Stomach (tissue), 9 donors: ENCODE data around the gene TRAF3IP1. TPM values are rescaled to one million over a fixed set of nuclear protein-coding genes. Genes with fewer than 3 reads are reported as not detected.

Source experiments
- DNase-seq, 2 donors: peaks; one replicate each; pipeline versions ENCODE4 v3.0.0 to v3.0.0-alpha.2; 2013 to 2019
- H3K27ac ChIP-seq, 5 donors: fragments of 200-600 bp in 4 of 5; sonication (generic) in 4 of 5; one replicate each; pipeline ENCODE4 v1.5.1; 2013 to 2019; ENCODE audit warnings: mild to moderate bottlenecking in 1 of 5, moderate library complexity in 1 of 5
- H3K27me3 ChIP-seq, 3 donors: fragments of 200-600 bp; sonication (generic); one replicate each; pipeline ENCODE4 v1.5.1; 2017 to 2019; ENCODE audit warnings: mixed run types in 1 of 3
- H3K36me3 ChIP-seq, 4 donors: fragments of 200-600 bp; sonication (generic); 1 replicate in 3 of 4; 2 replicates in 1 of 4; pipeline ENCODE4 v1.5.1; 2016 to 2019
- H3K4me1 ChIP-seq, 4 donors: fragments of 200-600 bp; sonication (generic); one replicate each; pipeline ENCODE4 v1.5.1; 2016 to 2019
- H3K4me3 ChIP-seq, 4 donors: fragments of 200-600 bp; sonication (generic) in 3 of 4; one replicate each; pipeline ENCODE4 v1.5.1; 2016 to 2019; ENCODE audit warnings: mild to moderate bottlenecking in 1 of 4
- H3K9me3 ChIP-seq, 4 donors: fragments of 200-600 bp; sonication (generic); one replicate each; pipeline ENCODE4 v1.5.1; 2016 to 2019
- CTCF ChIP-seq, 7 experiments: fragments of 450-650 bp in 4 of 7; fragments of 200-600 bp in 3 of 7; sonication (generic) in 3 of 7; IDR thresholded peaks; one replicate each; pipeline ENCODE4 v1.5.1; 2016 to 2019; ENCODE audit warnings: antibody characterized with exemption in 7 of 7, control low read depth in 2 of 7, mild to moderate bottlenecking in 1 of 7
- EP300 ChIP-seq: sonication (generic); formaldehyde crosslinking; IDR thresholded peaks from one replicate; pipeline ENCODE4 v1.6.1; 2017; ENCODE audit warnings: antibody characterized with exemption
- POLR2A ChIP-seq, 4 donors: fragments of 450-650 bp; IDR thresholded peaks; one replicate each; pipeline ENCODE4 v1.6.1; 2016; ENCODE audit warnings: antibody characterized with exemption in 4 of 4, control low read depth in 2 of 4, mild to moderate bottlenecking in 1 of 4, moderate library complexity in 1 of 4
- POLR2AphosphoS5 ChIP-seq, 3 donors: sonication (generic); formaldehyde crosslinking; IDR thresholded peaks; one replicate each; pipeline ENCODE4 v1.6.1; 2016; ENCODE audit warnings: antibody characterized with exemption in 3 of 3
- WGBS, 5 donors: extraction: QIAGEN DNeasy Blood & Tissue Kit in 3 of 5; methylation state at CpG; one replicate each; pipeline versions ENCODE4 v1.1.5 to v1.1.7; 2013 to 2018; 5-methylcytosine and 5-hydroxymethylcytosine counted together
- intact Hi-C: fragments of 100-400 bp; cut with DNase I; formaldehyde crosslinking; loops from one replicate; pipeline ENCODE4 v1.15.1; 2023; ENCODE audit warnings: low total_unique reads
- polyA plus RNA-seq, 3 donors: library from polyadenylated mRNA; stranded (reverse); fragments of 200-250 nt; gene quantifications; one replicate each; pipeline ENCODE4 v1.2.3, GENCODE V29; 2013
- total RNA-seq, 5 donors: library from RNA; depleted of rRNA; stranded (reverse); fragments of >200 nt; gene quantifications; one replicate each; pipeline versions ENCODE4 v1.1.0 to v1.2.3, GENCODE V29; 2014 to 2016
- donor health status: healthy with polysubstance abuse.
- donor health status: Bipolar disorder and iron deficiency.
- donor health status: healthy.

The TRAF3IP1 gene
- total and polyA plus RNA-seq, 8 donors: 0.58 to 21.1 (median 10.8) TPM

GRCh38 chr2:238420878-238421694 is 100.8 kb downstream of the TRAF3IP1 start:
- Histone ChIP-seq H3K4me1 (peaks cover 5 to 20% (median 12%) of the 10 kb centered on the region in 4 donors), H3K27ac (no peak overlapping the region), H3K9me3 (peaks cover 0 to under 1% (median 0%) of the 10 kb centered on the region in 4 donors), H3K4me3 (no peak overlapping the region), H3K27me3 (no peaks in the 10 kb centered on the region), H3K36me3 (no peaks in the 10 kb centered on the region)
- intact Hi-C loops: no loop called here
- WGBS, 5 donors: 37 to 58% (median 43%) methylated on average over 16 of the region's 16 CpGs
- TF ChIP-seq POLR2AphosphoS5 (IDR thresholded peaks at IDR 0.05) (no peak), POLR2A (IDR thresholded peaks at IDR 0.05) (no peak), CTCF (IDR thresholded peaks at IDR 0.05) (no peak), EP300 (no peak)
- DNase-seq: peak; percentile 25 to 48

GRCh38 chr2:238421695-238422035 is 101.3 kb downstream of the TRAF3IP1 start:
- TF ChIP-seq EP300 (no peak), CTCF (IDR thresholded peaks at IDR 0.05) (no peak), POLR2A (IDR thresholded peaks at IDR 0.05) (no peak), POLR2AphosphoS5 (IDR thresholded peaks at IDR 0.05) (no peak)
- Histone ChIP-seq H3K27ac (no peak overlapping the region), H3K4me3 (no peak overlapping the region), H3K36me3 (no peaks in the 10 kb centered on the region), H3K4me1 (peaks cover 5 to 22% (median 15%) of the 10 kb centered on the region in 4 donors), H3K9me3 (no peaks in the 10 kb centered on the region), H3K27me3 (no peaks in the 10 kb centered on the region)
- 66 to 83% (median 74%) methylated on average over 18 of the region's 18 CpGs for WGBS, 5 donors
- intact Hi-C loops: no loop called here
- DNase-seq: peak in 1 of 2 donors; percentile 9

- Histone ChIP-seq H3K27me3 (no peaks in the 10 kb centered on the region), H3K4me1 (peaks cover 5 to 22% (median 16%) of the 10 kb centered on the region in 4 donors), H3K4me3 (no peak overlapping the region), H3K27ac (no peak overlapping the region), H3K36me3 (no peaks in the 10 kb centered on the region), H3K9me3 (no peaks in the 10 kb centered on the region)
- no peak for DNase-seq
- TF ChIP-seq EP300: no peak
- TF ChIP-seq CTCF (IDR thresholded peaks at IDR 0.05): no peak
- no peak for TF ChIP-seq POLR2AphosphoS5 (IDR thresholded peaks at IDR 0.05)
- TF ChIP-seq POLR2A (IDR thresholded peaks at IDR 0.05): no peak
- WGBS, 5 donors: 92 to 94% (median 94%) methylated on average over 10 of the region's 10 CpGs
- intact Hi-C loops: no loop called here
Observed at GRCh38 chr2:238422285-238422684, 102.0 kb downstream of the TRAF3IP1 start.

- TF ChIP-seq CTCF (IDR thresholded peaks at IDR 0.05) (no peak), POLR2AphosphoS5 (IDR thresholded peaks at IDR 0.05) (no peak), EP300 (no peak), POLR2A (IDR thresholded peaks at IDR 0.05) (no peak)
- Histone ChIP-seq H3K36me3 (no peaks in the 10 kb centered on the region), H3K9me3 (no peaks in the 10 kb centered on the region), H3K27ac (no peak overlapping the region), H3K4me1 (peaks cover 10 to 29% (median 23%) of the 10 kb centered on the region in 4 donors), H3K27me3 (no peaks in the 10 kb centered on the region), H3K4me3 (no peak overlapping the region)
- peak in 1 of 2 donors; percentile 16 for DNase-seq
- 88 to 100% (median 94%) methylated on average over 3 to 7 of the region's 7 CpGs for WGBS, 5 donors
- intact Hi-C loops: no loop called here
Observed at GRCh38 chr2:238422940-238423339, 102.6 kb downstream of the TRAF3IP1 start.
